ENCODE measurements around the gene PITPNC1. TPM values are rescaled to one million over a fixed set of nuclear protein-coding genes. Genes with fewer than 3 reads are reported as not detected.
A peak's percentile ranks its signal among the peaks of the same experiment; 100 is the strongest.

The PITPNC1 gene
- total and polyA plus RNA-seq, 4 donors, result 2.3 to 29.6 (median 17.8) TPM

GRCh38 chr17:67610061-67610460 lies 233.0 kb downstream of the PITPNC1 start:
- 95 to 96% methylated on average over 8 of the region's 8 CpGs for WGBS, 2 donors
- H3K4me1 ChIP-seq (ENCODE audit: control insufficient read depth in 1 of 2, insufficient read depth in 2 of 2, low read length in 2 of 2), result no peaks in the 10 kb centered on the region
- H3K27ac ChIP-seq (ENCODE audit: low read depth in 1 of 2, low read length in 2 of 2), result no peak overlapping the region
- no peak for DNase-seq
- ATAC-seq (ENCODE audit: low FRiP score), result no peak
- no peak overlapping the region for H3K4me3 ChIP-seq (ENCODE audit: low read length in 2 of 2)
- no peaks in the 10 kb centered on the region for H3K36me3 ChIP-seq (ENCODE audit: control insufficient read depth in 1 of 2, insufficient read depth in 2 of 2, low read length in 1 of 2)
- no peaks in the 10 kb centered on the region for H3K9me3 ChIP-seq (ENCODE audit: control insufficient read depth, low read length)
- intact Hi-C loops (cut with DNase I), result no loop called here
- H3K27me3 ChIP-seq (ENCODE audit: control insufficient read depth in 1 of 2, insufficient read depth in 2 of 2, low read length in 1 of 2), result no peaks in the 10 kb centered on the region

GRCh38 chr17:67613961-67614360 lies 236.9 kb downstream of the PITPNC1 start:
- 95 to 97% methylated on average over 7 of the region's 7 CpGs for WGBS, 2 donors
- H3K36me3 ChIP-seq (ENCODE audit: control insufficient read depth in 1 of 2, insufficient read depth in 2 of 2, low read length in 1 of 2), result no peaks in the 10 kb centered on the region
- intact Hi-C loops (cut with DNase I), result no loop called here

GRCh38 chr17:67615011-67615561 lies 238.0 kb downstream of the PITPNC1 start:
- ATAC-seq (ENCODE audit: low FRiP score), result peak; percentile 44
- Histone ChIP-seq H3K36me3 (ENCODE audit: control insufficient read depth in 1 of 2, insufficient read depth in 2 of 2, low read length in 1 of 2) (no peaks in the 10 kb centered on the region), H3K9me3 (ENCODE audit: control insufficient read depth, low read length) (no peaks in the 10 kb centered on the region), H3K4me3 (ENCODE audit: low read length in 2 of 2) (no peak overlapping the region), H3K27ac (ENCODE audit: low read depth in 1 of 2, low read length in 2 of 2) (no peak overlapping the region), H3K27me3 (ENCODE audit: control insufficient read depth in 1 of 2, insufficient read depth in 2 of 2, low read length in 1 of 2) (no peaks in the 10 kb centered on the region), H3K4me1 (ENCODE audit: control insufficient read depth in 1 of 2, insufficient read depth in 2 of 2, low read length in 2 of 2) (no peaks in the 10 kb centered on the region)
- intact Hi-C loops (cut with DNase I), result no loop called here
- WGBS, 2 donors, result 51 to 53% methylated on average over 13 of the region's 13 CpGs
- DNase-seq, result no peak

More at GRCh38 chr17:67613961-67614360, 236.9 kb downstream of the PITPNC1 start:
- H3K27me3 ChIP-seq (ENCODE audit: control insufficient read depth in 1 of 2, insufficient read depth in 2 of 2, low read length in 1 of 2), result no peaks in the 10 kb centered on the region
- no peaks in the 10 kb centered on the region for H3K4me1 ChIP-seq (ENCODE audit: control insufficient read depth in 1 of 2, insufficient read depth in 2 of 2, low read length in 2 of 2)
- no peak overlapping the region for H3K4me3 ChIP-seq (ENCODE audit: low read length in 2 of 2)
- H3K27ac ChIP-seq (ENCODE audit: low read depth in 1 of 2, low read length in 2 of 2), result no peak overlapping the region
- DNase-seq (no peak), ATAC-seq (ENCODE audit: low FRiP score) (no peak)
- H3K9me3 ChIP-seq (ENCODE audit: control insufficient read depth, low read length), result no peaks in the 10 kb centered on the region

- no peaks in the 10 kb centered on the region for H3K9me3 ChIP-seq (ENCODE audit: control insufficient read depth, low read length)
- no peaks in the 10 kb centered on the region for H3K36me3 ChIP-seq (ENCODE audit: control insufficient read depth in 1 of 2, insufficient read depth in 2 of 2, low read length in 1 of 2)
- H3K4me1 ChIP-seq (ENCODE audit: control insufficient read depth in 1 of 2, insufficient read depth in 2 of 2, low read length in 2 of 2), result no peaks in the 10 kb centered on the region
- no peak overlapping the region for H3K27ac ChIP-seq (ENCODE audit: low read depth in 1 of 2, low read length in 2 of 2)
- ATAC-seq (ENCODE audit: low FRiP score), result no peak
- 89 to 93% methylated on average over 7 of the region's 7 CpGs for WGBS, 2 donors
- DNase-seq, result no peak
- no peak overlapping the region for H3K4me3 ChIP-seq (ENCODE audit: low read length in 2 of 2)
- intact Hi-C loops (cut with DNase I), result no loop called here
- H3K27me3 ChIP-seq (ENCODE audit: control insufficient read depth in 1 of 2, insufficient read depth in 2 of 2, low read length in 1 of 2), result no peaks in the 10 kb centered on the region
Measured at GRCh38 chr17:67615736-67616135, 238.7 kb downstream of the PITPNC1 start.

- H3K4me3 ChIP-seq (ENCODE audit: low read length in 2 of 2), result no peak overlapping the region
- 89 to 90% methylated on average over 4 of the region's 4 CpGs for WGBS, 2 donors
- no peak overlapping the region for H3K27ac ChIP-seq (ENCODE audit: low read depth in 1 of 2, low read length in 2 of 2)
- ATAC-seq (ENCODE audit: low FRiP score) (no peak), DNase-seq (no peak)
- H3K27me3 ChIP-seq (ENCODE audit: control insufficient read depth in 1 of 2, insufficient read depth in 2 of 2, low read length in 1 of 2), result no peaks in the 10 kb centered on the region
- no peaks in the 10 kb centered on the region for H3K36me3 ChIP-seq (ENCODE audit: control insufficient read depth in 1 of 2, insufficient read depth in 2 of 2, low read length in 1 of 2)
- no peaks in the 10 kb centered on the region for H3K4me1 ChIP-seq (ENCODE audit: control insufficient read depth in 1 of 2, insufficient read depth in 2 of 2, low read length in 2 of 2)
- intact Hi-C loops (cut with DNase I), result no loop called here
- no peaks in the 10 kb centered on the region for H3K9me3 ChIP-seq (ENCODE audit: control insufficient read depth, low read length)
Measured at GRCh38 chr17:67617304-67617899, 240.3 kb downstream of the PITPNC1 start.

- Histone ChIP-seq H3K27ac (ENCODE audit: low read depth in 1 of 2, low read length in 2 of 2) (no peak overlapping the region), H3K9me3 (ENCODE audit: control insufficient read depth, low read length) (no peaks in the 10 kb centered on the region), H3K4me1 (ENCODE audit: control insufficient read depth in 1 of 2, insufficient read depth in 2 of 2, low read length in 2 of 2) (no peaks in the 10 kb centered on the region), H3K27me3 (ENCODE audit: control insufficient read depth in 1 of 2, insufficient read depth in 2 of 2, low read length in 1 of 2) (no peaks in the 10 kb centered on the region), H3K4me3 (ENCODE audit: low read length in 2 of 2) (no peak overlapping the region), H3K36me3 (ENCODE audit: control insufficient read depth in 1 of 2, insufficient read depth in 2 of 2, low read length in 1 of 2) (no peaks in the 10 kb centered on the region)
- no peak for ATAC-seq (ENCODE audit: low FRiP score)
- no peak for DNase-seq
- intact Hi-C loops (cut with DNase I), result no loop called here
- 75 to 80% methylated on average over 9 of the region's 9 CpGs for whole genome bisulfite sequencing, 2 donors
Measured at GRCh38 chr17:67619555-67619954, 242.5 kb downstream of the PITPNC1 start.

- 94 to 95% methylated on average over 8 of the region's 8 CpGs for WGBS, 2 donors
- no peak overlapping the region for H3K4me3 ChIP-seq (ENCODE audit: low read length in 2 of 2)
- H3K9me3 ChIP-seq (ENCODE audit: control insufficient read depth, low read length), result no peaks in the 10 kb centered on the region
- no peak overlapping the region for H3K27ac ChIP-seq (ENCODE audit: low read depth in 1 of 2, low read length in 2 of 2)
- no peaks in the 10 kb centered on the region for H3K4me1 ChIP-seq (ENCODE audit: control insufficient read depth in 1 of 2, insufficient read depth in 2 of 2, low read length in 2 of 2)
- DNase-seq (no peak), ATAC-seq (ENCODE audit: low FRiP score) (no peak)
- no peaks in the 10 kb centered on the region for H3K36me3 ChIP-seq (ENCODE audit: control insufficient read depth in 1 of 2, insufficient read depth in 2 of 2, low read length in 1 of 2)
- H3K27me3 ChIP-seq (ENCODE audit: control insufficient read depth in 1 of 2, insufficient read depth in 2 of 2, low read length in 1 of 2), result no peaks in the 10 kb centered on the region
- intact Hi-C loops (cut with DNase I), result no loop called here
Measured at GRCh38 chr17:67620088-67620487, 243.0 kb downstream of the PITPNC1 start.

GRCh38 chr17:67620636-67621035 lies 243.6 kb downstream of the PITPNC1 start:
- WGBS, 2 donors, result 90 to 91% methylated on average over 8 of the region's 8 CpGs
- Histone ChIP-seq H3K9me3 (ENCODE audit: control insufficient read depth, low read length) (no peaks in the 10 kb centered on the region), H3K4me1 (ENCODE audit: control insufficient read depth in 1 of 2, insufficient read depth in 2 of 2, low read length in 2 of 2) (no peaks in the 10 kb centered on the region), H3K36me3 (ENCODE audit: control insufficient read depth in 1 of 2, insufficient read depth in 2 of 2, low read length in 1 of 2) (no peaks in the 10 kb centered on the region), H3K4me3 (ENCODE audit: low read length in 2 of 2) (no peak overlapping the region), H3K27ac (ENCODE audit: low read depth in 1 of 2, low read length in 2 of 2) (no peak overlapping the region), H3K27me3 (ENCODE audit: control insufficient read depth in 1 of 2, insufficient read depth in 2 of 2, low read length in 1 of 2) (no peaks in the 10 kb centered on the region)
- DNase-seq, result no peak
- intact Hi-C loops (cut with DNase I), result no loop called here
- no peak for ATAC-seq (ENCODE audit: low FRiP score)

GRCh38 chr17:67623767-67624166 lies 246.7 kb downstream of the PITPNC1 start:
- Histone ChIP-seq H3K9me3 (ENCODE audit: control insufficient read depth, low read length) (no peaks in the 10 kb centered on the region), H3K4me3 (ENCODE audit: low read length in 2 of 2) (no peak overlapping the region), H3K27me3 (ENCODE audit: control insufficient read depth in 1 of 2, insufficient read depth in 2 of 2, low read length in 1 of 2) (no peaks in the 10 kb centered on the region), H3K27ac (ENCODE audit: low read depth in 1 of 2, low read length in 2 of 2) (no peak overlapping the region), H3K4me1 (ENCODE audit: control insufficient read depth in 1 of 2, insufficient read depth in 2 of 2, low read length in 2 of 2) (no peaks in the 10 kb centered on the region), H3K36me3 (ENCODE audit: control insufficient read depth in 1 of 2, insufficient read depth in 2 of 2, low read length in 1 of 2) (no peaks in the 10 kb centered on the region)
- DNase-seq (no peak), ATAC-seq (ENCODE audit: low FRiP score) (no peak)
- intact Hi-C loops (cut with DNase I), result no loop called here
- WGBS, 2 donors, result 69 to 70% methylated on average over 2 of the region's 2 CpGs
